Motor neuron (in vitro differentiated cells): ENCODE data around the gene CUL9. TPM values are rescaled to one million over a fixed set of nuclear protein-coding genes. Genes with fewer than 3 reads are reported as not detected.

Experiments used
- ATAC-seq, 8 experiments: fragments of 200-7000 bp; cut with Tn5 transposase; replicated peaks in 6 of 8; 2 replicates each; pipeline ENCODE4 v1.8.0; 2021; ENCODE audit warnings: mild to moderate bottlenecking in 8 of 8, moderate library complexity in 8 of 8
- H3K27ac ChIP-seq, 2 donors: fragments of 250-450 bp; sonication (Bioruptor Pico); 2 replicates each; pipeline ENCODE4 v1.9.0; 2021; ENCODE audit warnings: antibody characterized with exemption in 2 of 2, mild to moderate bottlenecking in 2 of 2, moderate library complexity in 1 of 2
- H3K4me1 ChIP-seq, 2 donors: fragments of 250-450 bp; sonication (Bioruptor Pico); replicated peaks in 1 of 2; 2 replicates each; pipeline ENCODE4 v1.6.1; 2021; ENCODE audit warnings: antibody characterized with exemption in 2 of 2, mild to moderate bottlenecking in 2 of 2, moderate library complexity in 1 of 2
- H3K4me3 ChIP-seq, 5 donors: fragments of 250-450 bp; sonication (Bioruptor Pico); 2 replicates each; pipeline ENCODE4 v1.9.0; 2021; ENCODE audit warnings: antibody characterized with exemption in 5 of 5, mild to moderate bottlenecking in 5 of 5, moderate library complexity in 4 of 5
- WGBS, 10 experiments: fragments of 450-650 bp; shearing (Covaris generic); methylation state at CpG; one replicate each; pipeline ENCODE4 v1.0.0; 2022; 5-methylcytosine and 5-hydroxymethylcytosine counted together
- in situ Hi-C, 9 experiments: fragments of 400-800 bp; cut with MboI; loops; one replicate each; pipeline ENCODE4 v1.15.0; 2021; ENCODE audit warnings: low sequenced_read_pairs in 9 of 9, low pct_unique_long_range_greater_than_20kb in 2 of 9; ENCODE audit not compliant: unreplicated experiment in 9 of 9
- total RNA-seq, 8 experiments: library from RNA; unstranded; fragments of 300-600 nt; gene quantifications; 2 replicates each; pipeline versions ENCODE4 v1.2.3 to v1.2.4, GENCODE V29; 2022

The CUL9 gene
- total RNA-seq, 8 experiments from 2014 or later, result 15.3 to 70.3 (median 23.3) TPM

DNA sequence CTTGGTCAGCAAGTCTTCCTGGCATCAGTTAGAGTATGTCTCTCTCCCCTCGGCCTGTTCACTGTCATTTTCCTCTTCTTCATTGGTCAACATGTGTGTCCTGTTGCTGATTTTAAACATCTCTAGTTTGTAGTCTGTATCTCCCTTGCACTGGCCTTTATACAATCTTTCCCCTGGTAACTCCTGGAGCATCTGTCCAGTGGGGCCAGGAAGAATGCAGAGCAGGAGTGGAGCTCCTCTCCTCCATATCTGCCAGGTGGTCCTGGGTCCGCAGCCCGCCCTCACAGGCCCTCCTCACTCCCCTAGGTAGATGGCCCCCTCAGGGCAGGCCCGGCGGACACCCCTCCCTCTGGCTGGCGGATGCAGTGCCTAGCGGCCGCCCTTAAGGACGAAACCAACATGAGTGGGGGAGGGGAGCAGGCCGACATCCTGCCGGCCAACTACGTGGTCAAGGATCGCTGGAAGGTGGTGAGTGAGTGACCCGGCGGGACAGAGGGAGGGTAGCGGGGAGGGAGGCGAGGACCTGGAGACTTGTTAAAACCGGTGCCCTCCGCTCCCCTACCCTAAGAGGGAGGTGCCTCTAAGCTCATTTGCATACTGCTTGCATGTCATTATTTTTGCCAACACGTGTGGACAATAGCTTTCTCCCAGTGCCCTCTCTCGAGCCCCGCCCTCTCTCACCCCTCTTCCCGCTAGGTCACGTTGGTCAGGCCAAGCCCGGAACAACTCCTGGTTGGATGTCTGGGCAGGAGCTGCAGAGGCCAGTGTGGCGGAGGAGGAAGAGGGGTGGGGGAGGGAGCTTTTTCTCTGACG is 64.5 kb downstream of the CUL9 start:
- H3K4me1 ChIP-seq, result peaks cover 23 to 27% of the 10 kb centered on the region in 2 donors
- ATAC-seq, result peak; percentile 68 to 83 (median 79)
- H3K4me3 ChIP-seq, result peak overlapping the region; percentile 39 to 52 (median 45)
- 0 to 33% (median 29%) methylated on average over 1 to 14 of the region's 27 CpGs; no CpG with 5 or more reads in 5 of the 10 experiments for WGBS, 10 experiments
- in situ Hi-C loops, result no loop called here
- peak overlapping the region; percentile 43 to 88 for H3K27ac ChIP-seq

GRCh38 chr6:43247114-43247999 is 65.4 kb downstream of the CUL9 start:
- peak; percentile 72 to 95 (median 83) for ATAC-seq
- peak overlapping the region; percentile 43 to 88 for H3K27ac ChIP-seq
- WGBS, 10 experiments, result 0 to 5% (median 1%) methylated on average over 4 to 25 of the region's 46 CpGs; no CpG with 5 or more reads in 5 of the 10 experiments

DNA sequence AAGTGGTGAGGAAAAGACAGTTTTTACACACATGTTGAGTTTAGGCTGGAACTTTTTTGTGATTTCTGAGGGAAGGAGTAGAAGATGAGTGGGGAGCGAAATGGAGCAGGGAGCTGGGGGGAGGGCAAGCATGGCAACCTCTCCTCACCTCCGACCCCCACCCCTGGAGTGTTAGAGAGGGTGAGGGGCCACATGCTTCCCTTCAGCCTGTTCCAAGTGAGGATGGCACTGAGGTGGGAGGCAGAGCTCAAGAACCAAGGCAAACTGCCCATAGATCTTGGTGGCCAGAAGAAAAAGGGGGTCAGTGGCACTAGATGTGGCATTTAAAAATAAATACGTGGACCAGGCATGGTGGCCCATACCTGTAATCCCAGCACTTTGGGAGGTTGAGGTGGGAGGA is 66.1 kb downstream of the CUL9 start:
- WGBS, 10 experiments, result 67 to 100% (median 80%) methylated on average over 1 to 3 of the region's 3 CpGs; no CpG with 5 or more reads in 5 of the 10 experiments
- in situ Hi-C loops, result no loop called here
- no peak overlapping the region for H3K27ac ChIP-seq
- ATAC-seq, result no peak
- peaks cover 26 to 32% of the 10 kb centered on the region in 2 donors for H3K4me1 ChIP-seq
- peak overlapping the region in 1 of 5 donors; percentile 45 for H3K4me3 ChIP-seq

More at GRCh38 chr6:43247114-43247999, 65.4 kb downstream of the CUL9 start:
- in situ Hi-C loops, result no loop called here
- peaks cover 26 to 32% of the 10 kb centered on the region in 2 donors for H3K4me1 ChIP-seq
- peak overlapping the region; percentile 39 to 52 (median 45) for H3K4me3 ChIP-seq

DNA sequence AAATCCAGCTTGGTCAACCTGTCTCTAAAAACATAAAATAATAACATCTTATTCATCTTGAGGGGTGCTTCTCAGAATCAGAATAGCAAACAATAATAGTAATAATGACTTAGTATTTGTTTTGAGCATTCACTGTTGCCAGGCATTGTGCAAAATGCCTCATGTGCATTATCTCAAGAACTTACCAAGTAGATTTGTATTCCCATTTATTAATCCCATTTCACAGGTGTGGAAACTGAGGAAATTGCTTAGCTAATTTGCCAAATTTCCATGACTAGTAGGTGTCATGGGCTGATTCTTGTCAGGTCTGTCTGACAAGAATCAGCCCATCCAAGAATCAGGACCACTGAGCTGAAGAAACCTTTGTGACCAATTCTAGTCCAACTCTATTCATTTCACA is 66.8 kb downstream of the CUL9 start:
- ATAC-seq, result no peak
- Histone ChIP-seq H3K27ac (no peak overlapping the region), H3K4me1 (peaks cover 26 to 32% of the 10 kb centered on the region in 2 donors), H3K4me3 (no peak overlapping the region)
- in situ Hi-C loops, result no loop called here

- H3K27ac ChIP-seq, result no peak overlapping the region
- in situ Hi-C loops, result loop anchor here in 2 of 9 experiments (25.0 kb wide), 2 partner anchors 186 to 261 kb away; partner anchors contain the start of genes ABCC10 (in 1 of the 2), LRRC73 (in 1 of the 2), POLR1C (in 1 of the 2) and YIPF3 (in 1 of the 2)
Observed at GRCh38 chr6:43250992-43251373, 69.0 kb downstream of the CUL9 start.

GRCh38 chr6:43253401-43253800 is 71.4 kb downstream of the CUL9 start:
- no peak overlapping the region for H3K4me3 ChIP-seq
- 92 to 100% (median 94%) methylated on average over 2 to 3 of the region's 11 CpGs; no CpG with 5 or more reads in 7 of the 10 experiments for WGBS, 10 experiments
- H3K4me1 ChIP-seq, result peaks cover 7 to 14% of the 10 kb centered on the region in 2 donors
- in situ Hi-C loops, result loop anchor here in 2 of 9 experiments (25.0 kb wide), 2 partner anchors 184 to 259 kb away; partner anchors contain the start of genes ABCC10 (in 1 of the 2), LRRC73 (in 1 of the 2), POLR1C (in 1 of the 2) and YIPF3 (in 1 of the 2)
- H3K27ac ChIP-seq, result no peak overlapping the region
- ATAC-seq, result no peak

More at GRCh38 chr6:43250992-43251373, 69.0 kb downstream of the CUL9 start:
- Histone ChIP-seq H3K4me1 (peaks cover 19 to 25% of the 10 kb centered on the region in 2 donors), H3K4me3 (no peak overlapping the region)
- WGBS, 10 experiments, result 0 to 100% (median 9%) methylated on average over 1 to 8 of the region's 8 CpGs; no CpG with 5 or more reads in 4 of the 10 experiments
- peak in 3 of 8 experiments; percentile 9 to 33 (median 28) for ATAC-seq

- no peak overlapping the region for H3K27ac ChIP-seq
- peaks cover 7 to 14% of the 10 kb centered on the region in 2 donors for H3K4me1 ChIP-seq
- in situ Hi-C loops, result loop anchor here in 2 of 9 experiments (25.0 kb wide), 2 partner anchors 183 to 258 kb away; partner anchors contain the start of genes ABCC10 (in 1 of the 2), LRRC73 (in 1 of the 2), POLR1C (in 1 of the 2) and YIPF3 (in 1 of the 2)
- WGBS, 10 experiments, result 57 to 96% (median 88%) methylated on average over 1 to 7 of the region's 15 CpGs; no CpG with 5 or more reads in 6 of the 10 experiments
- no peak for ATAC-seq
- H3K4me3 ChIP-seq, result no peak overlapping the region
Observed at GRCh38 chr6:43254138-43254817, 72.3 kb downstream of the CUL9 start.

DNA sequence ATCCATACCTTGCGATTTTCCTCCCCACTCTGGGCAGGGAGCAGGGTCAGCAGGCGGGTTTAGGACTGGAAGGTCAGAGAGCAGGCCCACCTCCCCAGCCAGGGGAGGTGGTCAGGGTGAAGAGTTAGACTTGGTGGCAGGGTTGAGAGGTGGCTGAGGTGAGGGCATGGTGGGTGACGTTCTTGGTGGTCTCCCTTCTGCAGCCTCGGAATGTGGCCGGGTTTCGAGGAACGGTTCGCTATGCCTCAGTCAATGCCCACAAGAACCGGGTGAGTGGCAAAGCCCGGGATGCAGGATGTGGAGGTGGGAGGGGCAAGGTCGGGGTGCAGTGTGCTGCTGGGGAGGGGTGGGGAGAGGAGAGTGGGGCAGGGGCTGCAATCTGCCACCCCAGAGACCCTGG is 72.8 kb downstream of the CUL9 start:
- Histone ChIP-seq H3K27ac (no peak overlapping the region), H3K4me1 (peaks cover 7 to 14% of the 10 kb centered on the region in 2 donors), H3K4me3 (no peak overlapping the region)
- ATAC-seq, result no peak
- WGBS, 10 experiments, result 90% methylated on average over 4 of the region's 11 CpGs; no CpG with 5 or more reads in 9 of the 10 experiments
- in situ Hi-C loops, result loop anchor here in 2 of 9 experiments (25.0 kb wide), 2 partner anchors 182 to 257 kb away; partner anchors contain the start of genes ABCC10 (in 1 of the 2), LRRC73 (in 1 of the 2), POLR1C (in 1 of the 2) and YIPF3 (in 1 of the 2)

- Histone ChIP-seq H3K4me3 (no peak overlapping the region), H3K4me1 (peaks cover 7 to 14% of the 10 kb centered on the region in 2 donors), H3K27ac (no peak overlapping the region)
- in situ Hi-C loops, result loop anchor here in 2 of 9 experiments (25.0 kb wide), 2 partner anchors 182 to 257 kb away; partner anchors contain the start of genes ABCC10 (in 1 of the 2), LRRC73 (in 1 of the 2), POLR1C (in 1 of the 2) and YIPF3 (in 1 of the 2)
- no peak for ATAC-seq
- WGBS, 10 experiments, result 74 to 100% (median 80%) methylated on average over 1 to 5 of the region's 11 CpGs; no CpG with 5 or more reads in 7 of the 10 experiments
Observed at GRCh38 chr6:43255408-43256054, 73.5 kb downstream of the CUL9 start.

DNA sequence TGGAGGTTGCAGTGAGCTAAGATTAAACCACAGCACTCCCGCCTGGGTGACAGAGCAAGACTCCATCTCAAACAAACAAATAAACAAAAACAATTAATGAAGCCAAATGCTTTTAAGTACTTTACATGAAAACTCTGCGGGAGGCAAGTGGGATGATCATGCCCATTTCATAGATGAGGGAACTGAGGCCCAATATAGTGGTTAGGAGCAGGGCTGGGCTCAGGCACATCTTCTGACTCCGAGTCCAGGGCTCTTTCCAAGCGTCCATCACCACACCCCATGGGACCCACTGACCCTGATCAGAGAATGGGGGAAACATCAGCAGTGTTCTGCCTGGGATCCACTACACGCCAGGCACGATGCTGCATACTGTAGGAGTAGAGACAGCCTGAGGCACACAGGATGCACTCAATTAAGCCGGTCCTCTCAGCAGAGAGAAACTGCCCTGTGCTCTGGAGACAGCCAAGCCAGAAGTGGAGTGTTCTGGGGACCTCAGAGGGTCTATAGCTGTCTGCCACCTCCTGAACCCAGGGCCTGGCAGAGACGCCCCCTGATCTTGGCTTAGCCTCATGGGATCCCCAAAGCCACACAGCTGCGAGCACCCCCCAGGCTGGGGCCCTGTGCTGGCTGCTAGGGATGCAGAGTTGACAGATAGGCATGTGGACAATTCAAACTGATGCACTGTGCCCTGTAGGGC is 74.8 kb downstream of the CUL9 start:
- ATAC-seq, result peak in 3 of 8 experiments; percentile 5 to 52 (median 30)
- in situ Hi-C loops, result loop anchor here in 2 of 9 experiments (25.0 kb wide), 2 partner anchors 180 to 255 kb away; partner anchors contain the start of genes ABCC10 (in 1 of the 2), LRRC73 (in 1 of the 2), POLR1C (in 1 of the 2) and YIPF3 (in 1 of the 2)
- no peak overlapping the region for H3K4me3 ChIP-seq
- H3K4me1 ChIP-seq, result peaks cover 2 to 3% of the 10 kb centered on the region in 2 donors
- 50 to 100% (median 86%) methylated on average over 1 to 6 of the region's 9 CpGs; no CpG with 5 or more reads in 3 of the 10 experiments for WGBS, 10 experiments
- no peak overlapping the region for H3K27ac ChIP-seq
